Inflammatory macrophage treated with lipopolysaccharide for 1 hour (primary cell): ENCODE results near the gene ZNF28.
"Not testable (repeated sequence)": the region's sequence is repeated elsewhere in the genome, so short reads cannot be mapped to it uniquely, and the experiment has no call there.

Experiments
- DNase-seq, 2 donors: peaks; one replicate each; pipeline ENCODE4 v3.0.0-alpha.2; 2020 to 2022

The ZNF28 gene

DNA sequence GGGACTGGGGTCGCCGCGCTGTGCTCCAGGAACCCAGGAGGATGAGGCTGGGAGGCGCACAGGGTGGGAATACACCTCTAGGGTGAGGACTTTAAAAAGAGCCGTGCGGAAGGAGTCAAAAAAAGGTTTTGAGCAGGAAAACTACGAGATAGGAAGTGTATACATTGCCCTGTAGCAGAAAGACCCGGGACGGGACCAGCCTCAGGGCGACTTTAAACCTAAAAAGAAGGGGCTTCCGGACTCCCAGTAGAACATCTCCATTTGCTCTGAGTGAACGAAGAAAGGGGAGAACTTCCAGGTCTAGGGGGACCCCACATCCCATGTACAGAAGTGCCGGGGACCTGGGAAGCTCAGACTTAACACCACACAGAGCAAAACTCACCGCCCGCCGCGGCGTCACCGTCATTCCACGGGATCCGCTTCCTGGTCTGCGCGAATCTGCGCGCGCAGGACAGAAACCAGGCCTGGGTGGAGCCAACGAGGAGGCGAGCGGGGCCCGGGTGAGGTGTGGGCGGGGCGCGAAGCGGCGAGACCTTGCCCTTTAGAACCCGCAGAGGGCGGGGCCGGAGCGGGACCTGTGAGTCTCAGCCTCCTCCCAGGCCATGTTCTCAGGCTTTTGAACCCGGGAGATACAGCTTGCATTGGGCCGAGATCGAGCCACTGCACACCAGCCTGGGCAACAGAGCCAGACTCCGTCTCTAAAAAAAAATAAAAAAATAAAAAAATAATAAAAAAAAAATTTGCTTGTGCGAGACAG lies at the start of gene ZNF28:
Gene ZNF28 (minus strand): TSS at position 430 of the 757 bp plus-strand sequence. CDS start 3,675 bp downstream, outside the sequence.
- DNase-seq = peak; percentile 25 to 34

- DNase-seq = not testable (repeated sequence)
Measured at GRCh38 chr19:52868031-52868430, 46.6 kb upstream of the ZNF28 start.

DNA sequence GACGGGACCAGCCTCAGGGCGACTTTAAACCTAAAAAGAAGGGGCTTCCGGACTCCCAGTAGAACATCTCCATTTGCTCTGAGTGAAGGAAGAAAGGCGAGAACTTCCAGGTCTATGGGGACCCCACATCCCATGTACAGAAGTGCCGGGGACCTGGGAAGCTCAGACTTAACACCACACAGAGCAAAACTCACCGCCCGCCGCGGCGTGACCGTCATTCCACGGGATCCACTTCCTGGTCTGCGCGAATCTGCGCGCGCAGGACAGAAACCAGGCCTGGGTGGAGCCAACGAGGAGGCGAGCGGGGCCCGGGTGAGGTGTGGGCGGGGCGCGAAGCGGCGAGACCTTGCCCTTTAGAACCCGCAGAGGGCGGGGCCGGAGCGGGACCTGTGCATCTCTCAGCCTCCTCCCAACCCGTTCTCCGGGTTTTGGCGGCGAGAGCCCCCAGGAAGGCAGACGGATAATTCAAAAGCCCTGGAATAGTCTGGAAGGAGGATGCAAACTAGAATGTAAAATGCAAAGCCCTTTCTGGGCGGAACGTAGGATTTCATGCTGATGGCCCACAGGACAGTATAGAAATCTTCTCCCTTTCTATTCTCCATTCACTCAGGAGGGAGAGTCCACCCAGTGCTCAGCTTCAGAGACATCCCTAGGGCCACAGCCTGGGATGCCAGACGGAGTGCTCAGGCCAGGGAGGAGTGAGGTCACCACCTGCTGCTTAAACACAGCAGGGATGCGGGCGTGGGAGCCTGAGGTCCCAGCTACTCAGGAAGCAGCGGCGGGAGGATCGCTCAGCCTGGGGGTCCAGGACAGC lies 36.2 kb upstream of the ZNF28 start, which contains the start of gene ZNF468:
Gene ZNF468 (minus strand): TSS at position 242 of the 814 bp plus-strand sequence. CDS start 3,347 bp downstream, outside the sequence.
- DNase-seq = peak; percentile 63 to 64

DNA sequence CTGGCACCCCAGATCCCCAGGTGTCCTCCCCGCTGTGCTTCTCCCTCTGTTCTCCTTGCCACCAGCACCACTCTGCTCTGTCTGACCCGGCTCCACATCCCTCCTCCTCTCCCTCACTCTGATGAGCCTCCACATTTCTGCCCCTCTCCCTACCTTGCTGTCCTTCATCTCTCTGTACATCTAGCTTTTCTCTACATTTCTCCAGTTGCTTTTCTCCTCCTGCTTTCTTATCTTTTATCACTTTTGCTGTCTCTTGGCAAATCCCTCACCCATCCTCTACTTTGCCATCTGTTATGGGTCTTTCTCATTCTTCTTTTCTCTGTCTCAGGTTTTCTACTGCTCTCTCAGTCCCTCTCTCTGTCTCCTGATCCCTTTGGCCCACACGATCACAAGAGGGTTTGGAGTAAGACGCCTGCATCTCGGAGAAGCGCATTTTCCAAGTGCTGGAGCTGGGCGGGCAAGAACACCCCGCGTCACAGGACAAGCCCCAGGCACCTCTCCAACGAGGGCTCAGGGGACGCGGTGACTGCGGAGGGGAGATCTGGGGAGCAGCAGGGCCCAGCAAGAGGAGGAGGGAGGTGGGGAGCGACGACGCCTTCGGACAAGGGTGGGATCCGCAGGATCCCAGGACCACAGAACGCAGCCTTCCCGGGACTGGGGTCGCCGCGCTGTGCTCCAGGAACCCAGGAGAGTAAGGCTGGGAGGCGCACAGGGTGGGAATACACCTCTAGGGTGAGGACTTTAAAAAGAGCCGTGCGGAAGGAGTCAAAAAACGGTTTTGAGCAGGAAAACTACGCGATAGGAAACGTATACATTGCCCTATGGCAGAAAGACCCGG lies 35.3 kb upstream of the ZNF28 start:
- peak in 1 of 2 donors; percentile 2 for DNase-seq

GRCh38 chr19:52847352-52847751 lies 25.9 kb upstream of the ZNF28 start:
- DNase-seq = not testable (repeated sequence)

- DNase-seq = not testable (repeated sequence)
Measured at GRCh38 chr19:52840825-52841465, 19.5 kb upstream of the ZNF28 start.

DNA sequence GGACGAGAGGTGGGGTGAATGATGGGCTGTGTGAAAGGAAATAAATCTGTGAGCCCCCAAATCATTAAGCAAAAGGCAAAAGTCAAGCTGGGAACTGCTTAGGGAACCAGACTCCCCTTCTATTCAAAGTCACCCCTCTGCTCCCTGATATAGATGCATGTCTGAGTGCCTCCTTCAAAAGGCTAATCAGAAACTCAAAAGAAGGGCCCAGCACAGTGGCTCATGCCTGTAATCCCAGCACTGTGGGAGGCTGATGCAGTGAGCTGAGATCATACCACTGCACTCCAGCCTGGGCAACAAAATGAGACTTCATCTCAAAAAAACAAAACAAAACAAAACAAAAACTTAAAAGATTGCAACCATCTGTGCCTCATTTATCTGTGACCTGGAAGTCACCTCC lies 12.9 kb upstream of the ZNF28 start:
- DNase-seq = not testable (repeated sequence)

GRCh38 chr19:52833541-52833940 lies 12.1 kb upstream of the ZNF28 start:
- not testable (repeated sequence) for DNase-seq

DNA sequence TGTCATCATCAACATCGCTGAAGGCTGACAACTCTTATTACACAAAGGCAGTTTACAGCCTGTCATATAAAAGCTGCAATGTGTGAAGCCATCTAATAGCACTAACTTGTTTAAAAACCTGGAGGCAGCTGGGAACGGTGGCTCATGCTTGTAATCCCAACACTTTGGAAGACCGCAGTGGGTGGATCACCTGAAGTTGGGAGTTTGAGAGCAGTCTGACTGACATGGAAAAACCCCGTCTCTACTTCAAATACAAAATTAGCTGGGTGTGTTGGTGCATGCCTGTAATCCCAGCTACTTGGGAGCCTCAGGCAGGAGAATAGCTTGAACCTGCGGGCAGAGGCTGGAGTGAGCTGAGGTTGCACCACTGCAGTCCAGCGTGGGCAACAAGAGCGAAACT lies 8.4 kb upstream of the ZNF28 start:
- not testable (repeated sequence) for DNase-seq

DNA sequence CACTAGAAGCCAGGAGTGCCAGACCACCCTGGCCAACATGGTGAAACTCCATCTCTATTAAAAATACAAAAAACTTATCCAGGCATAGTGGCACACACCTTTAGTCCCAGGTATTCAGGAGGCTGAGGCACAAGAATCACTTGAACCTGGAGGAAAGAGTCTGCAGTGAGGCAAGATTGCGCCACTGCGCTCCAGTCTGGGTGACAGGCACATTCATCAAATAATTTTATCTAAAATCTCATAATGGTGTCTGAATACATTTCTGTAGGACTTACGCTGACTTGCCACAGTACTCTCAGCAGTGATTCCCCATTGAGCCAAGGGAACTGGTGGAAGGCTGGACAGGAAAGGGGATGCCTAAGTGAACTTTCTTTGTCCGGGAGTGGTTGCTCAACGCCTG lies 4.3 kb upstream of the ZNF28 start:
- DNase-seq = no peak

- no peak for DNase-seq
Measured at GRCh38 chr19:52823676-52824075, 2.2 kb upstream of the ZNF28 start.

DNA sequence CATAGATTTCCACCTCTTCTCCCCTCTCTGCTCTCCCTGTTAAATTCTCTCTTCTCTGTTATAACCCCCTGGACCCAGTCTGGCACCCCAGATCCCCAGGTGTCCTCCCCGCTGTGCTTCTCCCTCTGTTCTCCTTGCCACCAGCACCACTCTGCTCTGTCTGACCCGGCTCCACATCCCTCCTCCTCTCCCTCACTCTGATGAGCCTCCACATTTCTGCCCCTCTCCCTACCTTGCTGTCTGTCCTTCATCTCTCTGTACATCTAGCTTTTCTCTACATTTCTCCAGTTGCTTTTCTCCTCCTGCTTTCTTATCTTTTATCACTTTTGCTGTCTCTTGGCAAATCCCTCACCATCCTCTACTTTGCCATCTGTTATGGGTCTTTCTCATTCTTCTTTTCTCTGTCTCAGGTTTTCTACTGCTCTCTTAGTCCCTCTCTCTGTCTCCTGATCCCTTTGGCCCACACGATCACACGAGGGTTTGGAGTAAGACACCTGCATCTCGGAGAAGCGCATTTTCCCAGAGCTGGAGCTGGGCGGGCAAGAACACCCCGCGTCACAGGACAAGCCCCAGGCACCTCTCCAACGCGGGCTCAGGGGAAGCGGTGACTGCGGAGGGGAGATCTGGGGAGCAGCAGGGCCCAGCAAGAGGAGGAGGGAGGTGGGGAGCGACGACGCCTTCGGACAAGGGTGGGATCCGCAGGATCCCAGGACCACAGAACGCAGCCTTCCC lies 795 bp downstream of the ZNF28 start:
- peak in 1 of 2 donors; percentile 10 for DNase-seq

DNA sequence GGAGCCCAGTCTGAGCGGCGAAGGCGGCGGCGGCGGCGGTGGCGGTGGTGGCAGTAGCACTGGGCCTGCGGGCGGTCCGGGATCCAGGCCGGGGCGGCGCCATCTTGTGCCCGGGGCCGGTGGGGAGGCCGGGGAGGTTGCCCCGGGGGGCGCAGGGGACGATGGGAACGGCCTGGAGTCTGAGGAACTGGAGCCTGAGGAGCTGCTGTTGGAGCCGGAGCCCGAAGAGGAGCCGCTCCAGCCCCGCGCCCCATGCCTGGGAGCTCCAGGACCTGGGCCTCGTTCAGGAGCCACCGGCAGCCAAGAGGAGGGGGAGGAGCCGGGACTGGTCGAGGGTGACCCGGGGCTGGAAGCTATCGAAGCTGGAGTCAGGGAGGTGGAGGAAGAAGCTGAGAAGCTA lies 11.6 kb downstream of the ZNF28 start:
- no peak for DNase-seq

GRCh38 chr19:52799950-52800640 lies 21.3 kb downstream of the ZNF28 start:
- not testable (repeated sequence) for DNase-seq

GRCh38 chr19:52789440-52789839 lies 32.0 kb downstream of the ZNF28 start:
- DNase-seq = no peak

GRCh38 chr19:52786464-52787354 lies 34.7 kb downstream of the ZNF28 start, which contains the start of gene ZNF600:
TSS of gene ZNF600 (minus strand) at chr19:52786791. CDS start at chr19:52778888, 7,903 bp downstream.
- peak; percentile 75 to 84 for DNase-seq

- peak in 1 of 2 donors; percentile 0 for DNase-seq
Measured at GRCh38 chr19:52786078-52786463, 35.4 kb downstream of the ZNF28 start.

- no peak for DNase-seq
Measured at GRCh38 chr19:52785506-52785905, 35.9 kb downstream of the ZNF28 start.

DNA sequence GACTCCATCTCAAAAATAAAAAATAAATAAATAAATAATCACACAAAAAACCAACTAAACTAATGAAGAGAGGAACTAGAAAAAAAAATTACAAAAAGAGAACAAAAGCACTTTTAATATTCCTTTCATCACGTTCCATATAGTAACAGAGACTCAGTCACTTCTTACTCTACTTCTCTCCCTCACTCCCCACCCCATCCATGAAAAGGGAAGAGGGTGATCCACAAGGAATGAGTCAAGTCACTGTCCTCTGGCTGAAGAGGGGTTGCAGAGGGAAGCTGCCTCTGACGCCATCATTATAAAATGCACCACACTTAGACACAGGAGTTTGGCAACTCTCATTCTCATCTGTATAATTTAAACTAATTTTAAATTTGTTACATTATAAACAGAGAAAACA lies 38.6 kb downstream of the ZNF28 start:
- DNase-seq = not testable (repeated sequence)

DNA sequence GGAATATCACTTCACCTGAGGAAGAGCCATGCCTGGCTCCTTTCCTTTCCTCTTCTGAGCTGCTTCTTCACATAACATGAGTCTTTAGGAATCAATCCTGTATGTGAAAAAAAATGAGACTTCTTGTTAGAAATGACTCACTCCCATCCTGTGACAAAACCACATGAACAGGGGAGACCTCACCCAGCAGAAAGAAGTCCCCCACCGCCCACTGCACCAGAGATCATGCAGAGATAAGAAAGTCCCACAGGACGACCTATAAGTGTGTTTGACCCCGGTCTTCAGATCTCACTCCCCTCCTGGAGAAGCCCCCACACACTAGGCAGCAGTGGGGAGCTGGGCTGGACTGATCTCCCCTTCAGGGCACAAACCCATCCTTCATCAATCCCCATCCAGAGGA lies 42.6 kb downstream of the ZNF28 start:
- DNase-seq = peak in 1 of 2 donors; percentile 8
